Activated CD8-positive, alpha-beta memory T cell treated with anti-CD3 and anti-CD28 coated beads for 24 hours (primary cell): ENCODE measurements around the gene GINS1.

ENCODE experiments used
- DNase-seq: peaks from one replicate; pipeline ENCODE4 v3.0.0-alpha.2; 2020

GINS1 gene

DNA sequence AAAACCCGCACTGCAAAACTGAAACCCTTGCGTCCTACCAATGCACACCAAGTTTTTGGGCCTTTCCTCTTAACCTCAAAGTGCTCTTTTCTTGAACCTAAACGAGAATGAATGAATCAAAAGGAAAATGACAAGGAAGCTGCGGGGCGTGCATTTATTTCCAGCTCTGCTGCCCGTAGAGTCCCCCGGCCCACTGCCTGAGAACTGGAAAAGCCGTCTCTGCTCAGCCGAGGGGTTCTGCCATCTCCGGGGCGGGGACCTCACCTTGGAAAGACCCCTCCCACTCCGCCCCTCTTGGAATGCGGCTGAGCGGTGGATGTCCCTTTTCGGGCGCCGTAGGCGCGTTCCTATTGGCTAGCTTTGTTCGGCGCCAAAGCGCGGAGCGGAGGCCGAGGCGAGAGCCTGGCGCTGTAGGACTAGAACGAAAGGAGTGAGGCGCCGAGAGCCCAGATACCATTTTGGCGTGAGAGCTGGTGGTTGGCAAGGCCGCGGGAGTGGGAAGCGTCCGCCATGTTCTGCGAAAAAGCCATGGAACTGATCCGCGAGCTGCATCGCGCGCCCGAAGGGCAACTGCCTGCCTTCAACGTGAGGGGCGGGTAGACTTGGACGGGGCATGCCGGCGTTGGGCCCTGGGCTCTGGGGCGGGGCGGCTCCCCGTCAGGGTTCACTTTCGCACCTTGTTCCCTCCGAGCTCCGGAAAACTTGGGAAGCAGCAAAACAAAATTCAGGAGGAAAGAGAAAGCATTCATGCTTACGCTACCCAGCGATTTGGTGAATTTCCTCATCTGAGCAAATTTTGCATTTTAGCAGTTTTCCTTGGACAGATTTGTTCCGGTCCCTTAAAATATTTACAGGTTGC lies at the start of gene GINS1:
Gene GINS1 (plus strand): TSS at position 363 of the 859 bp plus-strand sequence. CDS start 148 bp downstream, at position 511.
- DNase-seq = peak; percentile 93

GRCh38 chr20:25360631-25361286 lies 46.7 kb upstream of the GINS1 start:
- no peak for DNase-seq

GRCh38 chr20:25361287-25361683 lies 46.2 kb upstream of the GINS1 start:
- DNase-seq = no peak

- DNase-seq = no peak
These were observed 43.2 kb upstream of the GINS1 start for GRCh38 chr20:25364180-25364788.

DNA sequence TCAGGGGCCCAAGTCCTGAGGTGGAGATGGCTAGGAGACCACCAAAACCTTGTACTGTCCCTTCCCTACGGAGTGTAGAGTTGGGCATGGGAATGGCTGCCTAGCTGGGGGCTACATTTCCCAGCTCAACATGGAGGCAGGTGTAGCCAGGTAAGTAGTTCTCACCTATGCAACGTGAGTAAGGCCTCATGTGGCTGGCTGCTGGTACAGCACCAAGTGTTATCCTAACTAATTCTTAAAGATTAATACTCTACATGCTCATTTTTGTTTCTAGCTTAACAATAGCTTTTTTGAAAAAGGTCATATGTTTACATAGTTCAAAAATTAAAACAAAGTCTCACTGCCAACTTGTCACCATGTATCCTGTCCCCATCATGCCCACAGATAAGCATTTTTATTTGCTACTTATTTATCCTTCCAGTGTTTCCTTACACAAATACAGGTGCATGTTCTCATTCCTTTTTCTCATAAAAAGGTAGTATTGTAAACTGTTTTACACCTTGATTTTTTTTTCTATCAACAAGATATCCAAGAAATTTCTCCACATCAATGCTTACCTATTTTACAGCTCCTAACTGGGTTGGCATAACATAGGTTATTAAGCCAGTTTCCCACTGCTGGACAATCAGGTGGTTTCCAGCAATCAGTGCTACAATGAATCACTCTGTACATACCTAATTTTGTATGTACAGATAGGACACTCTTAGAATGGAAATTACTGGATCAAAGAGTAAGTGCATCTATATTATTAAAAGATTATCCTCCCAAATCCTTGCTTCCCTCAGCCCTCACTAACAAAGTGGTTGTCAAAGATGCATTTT lies 42.4 kb upstream of the GINS1 start:
- no peak for DNase-seq

DNA sequence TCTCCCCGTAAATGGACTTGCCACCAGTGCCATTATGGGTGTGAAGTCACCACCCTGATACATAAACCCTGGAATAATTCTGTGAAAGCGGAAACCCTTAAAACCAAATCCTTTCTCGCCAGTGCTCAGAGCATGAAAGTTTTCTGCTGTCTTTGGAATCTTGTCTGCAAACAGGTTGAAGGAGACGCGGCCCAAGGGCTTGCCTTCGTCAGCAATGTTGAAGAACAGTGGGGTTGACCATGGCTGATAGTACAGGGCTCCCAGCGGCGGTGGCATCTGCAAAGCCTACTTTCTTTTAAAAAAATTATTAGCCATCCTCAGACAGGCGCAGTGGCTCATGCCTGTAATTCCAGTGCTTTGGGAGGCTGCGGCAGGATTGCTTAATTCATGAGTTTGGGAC lies 38.9 kb upstream of the GINS1 start:
- DNase-seq = no peak

- DNase-seq = no peak
These were observed 38.5 kb upstream of the GINS1 start for GRCh38 chr20:25368976-25369375.

GRCh38 chr20:25369529-25369928 lies 37.9 kb upstream of the GINS1 start:
- DNase-seq = no peak

DNA sequence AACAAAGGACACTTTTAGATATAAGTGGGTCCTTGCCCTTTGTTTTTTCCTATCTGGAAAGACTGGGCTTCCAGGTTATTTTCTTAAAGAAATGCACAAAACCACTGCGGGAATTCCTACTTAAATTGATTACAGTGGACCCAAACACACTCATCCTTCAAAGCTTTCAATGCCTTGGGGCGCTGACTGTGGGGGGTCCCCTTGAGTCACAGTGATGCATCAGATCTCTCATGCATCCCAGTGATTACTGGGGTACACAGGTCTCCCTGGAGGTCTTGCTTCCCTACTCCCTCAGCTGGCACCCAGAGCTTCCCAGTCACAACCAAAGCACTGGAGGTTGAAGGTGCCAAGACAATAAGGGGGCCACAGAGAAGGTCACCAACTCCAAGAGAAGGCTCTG lies 37.5 kb upstream of the GINS1 start:
- no peak for DNase-seq

DNA sequence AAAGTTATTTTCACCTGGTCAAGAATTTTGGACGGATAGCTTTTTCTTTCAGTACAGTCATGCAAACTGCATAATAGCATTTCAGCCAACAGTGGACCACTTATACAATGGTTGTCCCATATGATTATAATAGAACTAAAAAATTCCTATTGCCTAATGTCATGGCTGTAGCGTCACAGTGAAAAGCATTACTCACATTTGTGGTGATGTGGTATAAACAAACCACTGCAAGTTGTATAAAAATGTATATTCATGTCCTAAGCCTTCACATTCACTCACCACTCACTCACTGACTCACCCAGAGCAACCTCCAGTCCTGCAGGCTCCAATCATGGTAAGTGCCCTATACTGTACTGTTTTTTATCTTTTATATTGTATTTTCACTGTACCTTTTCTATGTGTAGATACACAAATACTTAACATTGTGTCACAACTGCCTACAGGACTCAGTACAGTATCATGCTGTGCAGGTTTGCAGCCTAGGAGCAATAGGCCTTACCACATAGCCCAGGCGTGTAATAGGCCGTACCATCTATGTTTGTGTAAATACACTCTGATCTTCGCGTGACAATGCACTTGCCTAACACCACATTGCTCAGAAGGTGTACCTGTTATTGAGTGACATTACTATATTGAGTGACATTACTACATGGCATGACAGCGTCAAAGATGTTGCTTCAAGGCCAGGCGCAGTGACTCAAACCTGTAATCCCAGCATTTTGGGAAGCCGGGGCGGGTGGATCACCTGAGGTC lies 34.7 kb upstream of the GINS1 start:
- DNase-seq = no peak

DNA sequence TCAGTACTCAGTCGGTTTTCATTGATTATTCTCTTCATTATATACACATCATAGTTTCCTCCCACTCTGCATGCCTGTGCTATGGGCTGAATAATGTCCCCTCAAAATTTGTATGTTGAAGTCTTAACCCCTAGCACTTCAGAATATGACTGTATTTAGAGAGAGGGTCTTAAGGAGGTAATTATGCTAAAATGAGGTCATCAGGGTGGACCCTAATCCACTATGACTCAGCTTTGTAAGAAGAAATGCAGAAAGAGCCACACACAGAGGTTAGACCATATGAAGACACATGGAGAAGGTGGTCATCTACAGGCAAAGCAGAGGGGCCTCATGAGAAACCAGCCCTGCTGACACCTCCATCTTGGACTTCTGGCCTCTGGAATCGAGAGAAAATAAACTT lies 32.6 kb upstream of the GINS1 start:
- no peak for DNase-seq

DNA sequence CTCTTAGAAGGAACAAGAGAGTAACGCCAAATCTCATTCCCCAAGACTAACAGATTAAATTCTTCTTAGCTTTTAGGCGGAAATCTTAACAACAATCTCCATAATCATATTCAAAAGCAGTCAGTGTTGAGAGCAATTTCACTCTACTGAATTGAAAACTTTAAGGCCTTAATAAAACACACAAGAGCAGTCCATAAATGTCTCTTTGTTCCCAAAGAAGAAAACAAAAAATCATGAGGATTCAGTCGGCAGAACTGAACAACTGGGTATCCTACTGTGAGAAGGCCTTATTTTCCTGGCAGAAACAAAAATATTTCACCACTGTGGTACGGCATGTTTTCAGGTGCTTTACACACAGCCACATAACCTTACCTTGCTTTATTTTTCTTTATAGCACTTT lies 31.2 kb upstream of the GINS1 start:
- DNase-seq = no peak

GRCh38 chr20:25376886-25377285 lies 30.6 kb upstream of the GINS1 start:
- no peak for DNase-seq

DNA sequence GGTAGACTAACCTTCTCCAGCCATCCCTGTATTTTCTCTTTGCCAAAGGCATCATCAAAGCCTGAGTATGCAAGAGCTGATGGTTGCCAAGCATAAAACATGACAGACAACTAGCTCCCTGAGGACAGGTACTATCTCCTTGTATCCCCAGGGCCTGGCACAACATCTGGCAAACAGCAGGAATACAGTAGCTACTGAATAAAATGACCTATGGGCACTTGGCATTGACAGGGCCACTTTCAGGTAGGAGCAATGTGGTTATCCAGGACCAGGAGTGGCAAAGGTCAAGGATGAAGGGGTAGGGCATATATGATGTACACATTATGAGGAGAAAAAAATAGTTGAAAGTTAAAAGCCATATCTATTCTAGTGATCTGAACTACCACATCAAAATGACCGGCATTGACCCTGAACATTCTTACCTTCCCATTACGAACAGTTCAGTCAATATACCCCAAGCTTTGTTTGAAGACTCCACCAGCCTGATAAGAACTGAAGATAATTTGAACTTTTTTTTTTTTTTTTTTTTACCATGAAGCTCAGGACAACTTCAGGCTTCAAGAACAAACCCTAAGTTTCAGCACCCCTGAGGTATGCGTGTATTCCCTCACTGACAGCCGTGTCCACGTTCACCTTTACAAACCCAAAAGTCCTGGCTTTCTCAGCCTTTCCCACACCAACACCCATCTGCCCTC lies 29.1 kb upstream of the GINS1 start:
- no peak for DNase-seq

- no peak for DNase-seq
These were observed 28.4 kb upstream of the GINS1 start for GRCh38 chr20:25378884-25379733.

DNA sequence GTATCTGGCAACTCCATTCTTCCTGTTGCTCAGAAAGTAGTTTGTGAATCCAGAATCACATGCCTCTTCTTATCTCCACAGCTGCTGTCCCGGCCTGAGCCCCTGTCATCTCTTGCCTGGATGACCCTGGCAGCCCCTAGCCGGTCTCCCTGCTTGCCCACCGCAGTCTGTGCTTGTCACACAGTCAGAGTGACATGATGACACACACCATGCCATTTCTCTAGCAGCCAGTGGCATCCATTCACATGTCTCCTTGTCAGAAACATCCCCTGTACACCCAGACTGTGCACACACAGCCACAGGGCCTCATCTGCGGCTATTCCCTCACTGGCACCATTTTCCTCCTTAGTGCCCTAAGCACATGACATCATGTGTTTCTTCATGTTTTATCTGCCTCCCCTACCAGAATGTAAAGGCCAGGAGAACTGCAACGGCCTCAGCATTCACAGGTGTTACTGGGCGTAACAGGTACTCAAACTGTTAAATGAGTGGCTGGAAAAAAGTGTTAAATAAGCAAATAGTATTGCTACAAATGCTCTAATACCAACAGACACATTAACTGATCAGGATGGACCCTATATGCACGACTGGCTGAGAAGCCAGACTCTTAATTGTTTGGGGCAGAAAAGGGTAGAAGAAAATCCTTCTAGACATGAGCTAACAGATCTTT lies 26.4 kb upstream of the GINS1 start:
- DNase-seq = no peak

- DNase-seq = no peak
These were observed 24.6 kb upstream of the GINS1 start for GRCh38 chr20:25382704-25383370.

DNA sequence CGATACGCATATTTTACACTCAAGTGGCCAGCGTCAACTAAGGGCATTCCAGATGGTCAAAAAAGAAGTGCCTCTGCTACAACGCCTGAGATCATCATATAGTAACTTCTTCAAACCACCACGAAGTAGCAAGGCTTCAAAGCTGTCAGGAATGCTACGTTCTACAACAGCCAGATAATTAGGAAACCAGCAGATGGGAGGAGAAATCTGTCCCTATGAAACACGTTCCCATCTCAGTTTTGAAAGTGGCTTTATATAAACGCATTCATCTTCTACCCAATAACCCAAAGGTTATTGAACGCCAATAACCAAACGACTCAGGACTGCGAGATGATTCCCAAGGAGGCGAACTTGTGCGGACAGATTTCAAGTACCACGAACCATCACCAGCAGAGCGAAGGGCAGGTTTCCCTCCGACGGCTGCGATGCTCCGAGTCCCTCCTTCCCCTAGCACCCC lies 18.0 kb upstream of the GINS1 start:
- no peak for DNase-seq

DNA sequence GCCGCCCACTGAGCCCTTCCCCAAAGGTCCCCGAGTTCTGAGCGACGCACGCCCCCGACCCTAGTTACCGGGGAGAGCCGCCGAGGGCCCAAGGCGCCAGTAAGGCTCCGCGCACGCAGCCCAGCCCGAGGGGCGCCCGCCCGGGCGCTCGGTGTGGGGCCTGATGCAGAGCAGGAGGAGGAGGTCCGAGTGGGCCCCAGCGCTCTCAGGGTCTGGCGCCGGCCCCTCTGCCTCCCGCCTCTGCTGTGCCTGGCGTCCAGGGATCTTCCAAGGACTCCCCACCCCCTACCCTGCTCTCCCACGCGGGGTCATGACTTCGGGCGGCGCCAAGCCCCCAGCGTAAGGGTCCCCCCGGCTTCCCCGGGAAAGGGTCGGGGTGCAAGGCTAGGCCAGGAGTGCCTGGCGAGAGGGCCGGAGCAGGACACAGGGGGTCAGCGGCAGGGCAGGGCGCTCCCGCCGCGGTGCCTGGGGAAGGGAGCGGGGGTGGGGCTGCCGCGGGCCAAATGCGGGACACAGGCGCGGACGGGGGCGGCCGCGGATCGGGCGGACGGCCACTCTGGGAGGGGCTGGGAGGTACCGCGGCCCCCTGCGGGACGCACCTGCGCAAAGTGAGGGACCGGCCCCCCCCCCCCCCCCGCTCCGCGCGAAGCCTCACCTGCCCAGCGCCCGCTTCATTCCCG lies 17.5 kb upstream of the GINS1 start:
- peak; percentile 70 for DNase-seq
